Measurements from ENCODE around the gene ZNF354C.

ZNF354C gene

GRCh38 chr5:179113945-179114641 lies 53.9 kb downstream of the ZNF354C start:
- no peak for DNase-seq (ENCODE audit: low read depth)

- no peak for DNase-seq (ENCODE audit: low read depth)
These were observed 54.6 kb downstream of the ZNF354C start for GRCh38 chr5:179114756-179115155.

- no peak for DNase-seq (ENCODE audit: low read depth)
These were observed 55.1 kb downstream of the ZNF354C start for GRCh38 chr5:179115307-179115706.

- DNase-seq (ENCODE audit: low read depth) = no peak
These were observed 55.8 kb downstream of the ZNF354C start for GRCh38 chr5:179115845-179116524.

- no peak for DNase-seq (ENCODE audit: low read depth)
These were observed 58.2 kb downstream of the ZNF354C start for GRCh38 chr5:179118338-179118737.

DNA sequence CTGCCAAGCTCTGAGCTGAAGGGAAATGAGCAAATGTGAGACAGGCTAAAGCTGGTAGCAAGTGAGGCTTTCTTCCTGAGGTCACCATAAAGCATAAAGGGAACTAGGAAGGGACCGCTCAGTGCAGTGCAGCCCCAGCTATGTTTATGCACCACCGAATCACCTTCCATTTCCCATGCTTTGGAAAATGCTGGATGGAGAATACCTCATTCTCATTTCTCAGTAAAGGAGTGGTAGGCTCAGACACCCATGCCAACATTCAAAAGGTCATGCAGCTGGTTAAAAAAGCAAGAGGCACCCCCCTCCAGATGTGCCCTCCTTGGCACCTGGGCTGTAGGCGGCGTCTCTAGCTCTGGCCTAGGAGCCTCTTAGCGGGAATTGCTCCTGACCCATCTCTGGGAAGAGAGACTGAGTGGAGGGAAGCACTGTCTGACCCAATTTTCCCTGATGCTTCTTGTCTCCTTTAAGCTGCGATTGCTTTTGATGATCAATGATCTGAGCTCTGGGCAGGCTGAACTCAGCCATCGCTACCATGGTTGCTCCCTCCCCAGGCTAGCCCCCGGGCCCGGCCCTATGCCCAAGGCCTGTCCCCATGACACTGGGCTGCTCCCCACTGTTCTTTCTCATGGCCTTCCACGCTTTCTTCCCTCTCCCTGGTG lies 58.7 kb downstream of the ZNF354C start:
- no peak for DNase-seq (ENCODE audit: low read depth)

- no peak for DNase-seq (ENCODE audit: low read depth)
These were observed 59.4 kb downstream of the ZNF354C start for GRCh38 chr5:179119415-179120170.

- no peak for DNase-seq (ENCODE audit: low read depth)
These were observed 60.3 kb downstream of the ZNF354C start for GRCh38 chr5:179120421-179120861.

DNA sequence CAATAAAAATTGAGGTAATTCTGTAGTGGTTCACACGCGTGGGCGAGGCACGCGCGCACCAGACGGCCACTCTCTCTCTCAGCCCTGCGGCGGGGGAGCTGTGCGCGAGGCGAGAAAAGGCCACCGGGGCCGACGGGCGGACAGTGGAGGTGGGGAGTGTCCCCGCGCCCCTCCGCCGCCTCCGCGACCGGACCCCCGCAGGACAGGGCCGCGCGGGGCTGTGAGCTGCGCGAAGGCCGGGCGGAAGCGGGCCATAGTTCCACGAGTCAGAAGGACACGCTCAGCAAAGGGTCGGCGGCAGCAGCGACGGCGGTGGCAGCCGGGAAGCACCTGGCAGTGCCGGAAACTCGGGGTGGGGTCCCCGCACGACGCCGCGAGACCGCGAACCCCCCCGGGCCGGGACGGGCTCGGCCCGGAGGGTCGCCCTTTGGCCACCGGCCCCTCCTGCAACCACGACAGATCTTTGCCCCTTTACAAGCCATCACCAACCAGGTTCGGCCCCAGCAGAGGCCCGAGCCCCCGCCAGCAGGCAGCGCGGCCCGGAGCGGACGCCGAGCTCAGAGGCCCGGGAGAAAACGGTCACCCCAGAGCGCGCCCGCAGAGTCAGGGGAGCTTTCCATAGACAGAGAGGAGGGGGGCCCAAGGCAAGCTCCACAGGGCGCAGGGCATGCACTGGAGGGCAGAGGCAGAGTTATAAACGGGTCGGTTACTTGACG lies 60.9 kb downstream of the ZNF354C start:
- DNase-seq (ENCODE audit: low read depth) = no peak

DNA sequence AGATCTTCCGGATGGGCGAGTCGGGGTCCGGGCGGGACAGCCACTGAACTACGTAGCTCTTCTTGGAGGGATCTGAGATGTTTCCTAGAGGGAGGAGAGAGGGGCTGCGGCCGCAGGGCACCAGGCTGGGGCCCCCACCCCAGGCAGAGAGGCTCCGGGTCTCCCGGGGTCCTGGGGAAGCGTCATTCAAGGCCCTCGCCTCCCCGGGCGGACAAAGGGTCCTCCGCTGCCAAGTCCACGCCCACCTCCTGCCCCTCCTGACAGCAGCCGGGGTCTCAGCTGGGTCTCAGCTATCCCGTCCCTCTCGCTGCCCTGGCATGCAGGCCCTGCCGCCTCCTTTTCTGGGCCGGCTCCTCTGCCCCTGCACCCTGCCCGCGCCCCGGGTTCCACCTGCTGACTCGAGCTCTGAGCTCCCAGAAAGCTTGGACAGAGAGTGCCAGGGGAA lies 61.5 kb downstream of the ZNF354C start:
- no peak for DNase-seq (ENCODE audit: low read depth)

- DNase-seq (ENCODE audit: low read depth) = no peak
These were observed 62.4 kb downstream of the ZNF354C start for GRCh38 chr5:179122411-179123108.

DNA sequence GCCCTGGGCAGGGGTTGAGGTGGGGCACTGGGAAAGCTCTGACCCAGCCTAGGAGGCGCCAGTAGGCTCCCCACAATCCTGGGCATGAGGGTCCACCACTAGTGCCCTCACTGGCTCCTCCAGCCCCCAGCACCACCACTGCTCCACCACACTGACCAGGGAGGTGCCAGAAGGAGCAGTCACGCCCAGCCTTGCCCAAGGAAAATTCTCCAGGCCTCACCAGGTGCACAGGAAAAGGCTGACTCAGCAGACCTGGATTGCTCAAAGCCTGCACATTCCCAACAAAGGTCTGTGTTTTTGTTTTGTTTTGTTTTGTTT lies 62.9 kb downstream of the ZNF354C start:
- DNase-seq (ENCODE audit: low read depth) = no peak

DNA sequence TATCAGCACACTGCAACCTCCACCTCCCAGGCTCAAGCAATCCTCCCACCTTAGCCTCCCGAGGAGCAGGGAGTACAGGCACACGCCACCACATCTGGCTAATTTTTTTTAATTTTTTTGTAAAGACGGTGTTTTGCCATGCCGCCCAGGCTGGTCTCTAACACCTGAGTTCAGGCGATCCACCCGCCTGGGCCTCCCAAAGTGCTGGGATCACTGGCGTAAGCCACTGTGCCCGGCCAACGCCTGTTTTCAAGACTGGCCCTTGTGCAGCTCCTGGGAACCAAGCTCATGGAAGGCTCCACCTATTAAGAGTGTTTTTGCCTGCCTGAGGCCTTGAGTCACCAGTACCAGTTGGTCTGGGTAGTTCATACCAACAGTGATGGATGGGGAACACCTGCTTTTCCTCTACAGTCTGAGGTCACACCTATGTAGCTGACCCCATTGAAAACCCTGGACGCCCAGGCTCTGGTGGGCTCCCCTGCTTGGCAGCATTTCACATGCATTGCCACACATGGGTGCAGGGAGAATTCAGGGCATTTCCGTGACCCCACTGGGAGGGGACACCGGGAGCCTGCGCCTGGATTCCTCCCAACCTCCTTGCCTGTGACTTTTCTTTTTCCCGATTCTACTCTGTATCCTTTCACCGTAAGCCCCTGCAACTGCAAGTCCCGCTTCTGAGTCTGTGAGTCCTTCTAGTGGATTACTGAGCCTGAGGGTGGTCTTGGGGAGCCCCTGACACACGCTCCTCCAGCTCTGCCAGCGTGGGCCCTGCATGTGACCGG lies 63.5 kb downstream of the ZNF354C start:
- no peak for DNase-seq (ENCODE audit: low read depth)

DNA sequence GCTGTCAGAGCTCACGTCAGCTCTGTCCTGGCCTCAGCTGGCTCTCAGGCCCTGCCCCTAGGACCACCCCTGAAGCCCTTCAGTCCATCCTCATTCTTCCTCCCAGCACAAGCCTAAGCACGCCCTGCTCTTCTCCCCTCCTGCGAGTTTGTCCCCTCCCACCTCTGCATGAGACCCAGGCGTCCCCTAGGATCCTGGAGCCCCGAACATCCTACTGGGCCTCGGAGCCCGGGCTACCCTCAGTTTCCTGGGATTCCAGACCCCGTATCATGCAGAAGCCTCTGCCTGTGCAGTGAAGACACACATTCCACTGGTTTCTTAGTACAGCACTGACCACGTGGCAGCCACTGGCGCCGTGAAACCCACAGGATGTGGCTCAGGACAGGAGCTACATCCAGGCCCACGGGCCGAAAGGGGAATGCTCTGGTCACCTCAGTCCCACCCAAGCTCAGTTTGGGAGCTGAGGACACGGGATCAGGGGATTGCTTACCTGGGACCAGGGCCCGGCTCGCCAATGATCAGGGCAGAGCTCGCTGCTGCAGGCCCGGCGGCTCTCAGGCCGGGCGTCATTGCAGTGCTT lies 64.2 kb downstream of the ZNF354C start:
- DNase-seq (ENCODE audit: low read depth) = no peak

DNA sequence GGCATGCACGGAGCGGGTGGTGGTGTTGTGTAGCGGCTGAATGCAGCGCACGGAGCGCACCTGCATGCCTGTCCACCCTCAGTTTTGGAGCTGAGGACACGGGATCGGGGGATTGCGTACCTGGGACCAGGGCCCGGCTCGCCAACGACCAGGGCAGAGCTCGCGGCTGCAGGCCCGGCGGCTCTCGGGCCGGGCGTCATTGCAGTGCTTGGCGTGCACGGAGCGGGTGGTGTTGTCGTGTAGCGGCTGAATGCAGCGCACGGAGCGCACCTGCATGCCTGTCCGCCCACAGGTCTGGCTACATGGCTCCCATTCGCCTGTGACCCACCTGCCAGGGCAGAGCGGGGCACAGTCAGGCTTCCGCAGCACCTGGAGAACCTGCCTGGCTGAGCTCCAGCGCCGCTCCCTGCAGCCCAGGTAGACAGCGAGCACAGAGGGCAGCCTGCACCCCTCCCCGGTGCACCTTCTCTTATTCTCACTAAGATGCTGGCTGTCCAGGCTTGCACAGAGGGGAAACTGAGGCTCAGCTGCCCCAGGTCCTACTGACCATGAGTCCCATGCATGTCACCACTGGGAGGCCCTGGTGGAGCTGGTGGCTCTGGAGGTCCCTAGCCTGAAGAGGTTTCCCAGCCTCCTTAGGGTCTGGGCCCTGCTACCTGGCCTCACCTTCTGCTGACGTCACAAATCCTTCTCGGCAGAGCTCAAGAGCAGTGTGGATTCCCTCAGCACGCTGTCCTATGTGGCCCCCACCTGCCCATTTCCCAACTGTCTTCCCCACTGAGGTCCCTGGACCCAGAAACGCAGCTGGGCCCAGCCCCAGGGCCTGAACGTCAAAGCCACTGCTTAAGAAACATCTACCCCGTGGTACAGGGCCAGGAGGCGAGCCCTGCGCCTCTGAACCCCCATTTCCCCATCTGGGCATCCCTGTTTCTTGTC lies 64.9 kb downstream of the ZNF354C start:
- no peak for DNase-seq (ENCODE audit: low read depth)

DNA sequence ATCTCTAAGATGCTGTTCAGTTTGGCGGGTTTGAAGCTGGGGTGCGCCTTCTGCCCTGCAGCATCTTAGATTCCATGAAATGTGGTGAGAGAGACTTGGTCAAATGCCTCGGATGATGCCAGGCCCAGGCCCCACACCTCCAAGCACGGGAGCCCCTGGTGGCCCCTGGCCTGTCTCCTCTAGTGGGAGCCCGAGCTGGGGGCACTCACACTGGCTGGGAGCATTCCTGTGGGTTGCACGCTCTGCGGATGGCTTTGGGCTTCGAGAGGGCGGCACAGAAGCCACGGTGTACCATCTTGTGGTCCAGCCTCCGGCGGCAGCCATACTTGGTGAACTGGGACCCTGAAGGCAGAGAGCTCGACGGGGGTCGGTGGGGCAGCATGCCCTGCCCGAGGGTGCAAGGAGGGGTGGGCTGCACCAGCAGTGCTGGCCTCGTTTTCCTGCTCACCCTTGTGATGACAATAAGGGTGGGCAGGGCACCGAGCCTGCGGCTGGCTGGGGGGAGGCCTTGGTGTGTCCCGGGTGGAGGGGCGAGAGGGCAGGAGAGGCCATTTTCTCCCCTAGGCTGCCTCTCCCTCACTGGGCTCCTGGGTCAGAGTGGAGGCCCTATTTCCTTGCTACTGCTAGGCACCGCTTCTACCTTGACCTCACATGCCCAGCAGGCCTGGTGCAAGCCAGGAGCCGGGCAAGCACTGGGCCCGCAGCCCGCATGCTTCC lies 65.8 kb downstream of the ZNF354C start:
- DNase-seq (ENCODE audit: low read depth) = no peak

DNA sequence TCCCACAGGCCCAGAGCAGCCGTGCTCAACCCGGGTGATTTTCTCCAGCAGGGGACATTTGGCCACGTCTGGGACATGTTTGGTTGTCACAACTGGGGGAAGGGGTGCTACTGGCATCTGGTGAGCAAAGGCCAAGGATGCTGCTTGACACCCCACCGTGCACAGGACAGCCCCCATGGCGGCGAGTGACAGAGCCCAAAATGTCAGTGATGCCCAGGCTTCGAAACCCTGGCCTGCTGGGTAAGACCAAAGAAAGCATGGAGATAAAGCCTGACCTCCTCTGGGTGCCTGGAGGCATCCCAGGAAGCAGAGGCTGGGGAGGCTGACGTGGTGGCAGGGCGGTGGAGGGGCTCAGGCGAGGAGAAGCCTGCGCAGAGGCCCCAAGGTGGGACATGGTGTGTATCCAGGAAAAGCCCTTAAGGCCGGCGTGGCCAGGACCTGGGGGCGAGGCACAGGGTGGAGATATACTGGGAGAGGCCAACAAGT lies 66.4 kb downstream of the ZNF354C start:
- DNase-seq (ENCODE audit: low read depth) = no peak
